ENCODE data around the gene BPIFB6.

- TF ChIP-seq EP300 (IDR thresholded peaks at IDR 0.05) (no peak), CTCF (IDR thresholded peaks at IDR 0.05) (no peak), POLR2A (IDR thresholded peaks at IDR 0.05) (no peak), POLR2AphosphoS5 (IDR thresholded peaks at IDR 0.05) (no peak)
These were observed 6.0 kb downstream of the BPIFB6 start for GRCh38 chr20:33037456-33037855.

All from sigmoid colon (tissue), 4 donors.